Cerebellar cortex (tissue), 1 donor: ENCODE data around the gene FAM107B.
"Not testable (repeated sequence)": the region's sequence is repeated elsewhere in the genome, so short reads cannot be mapped to it uniquely, and the experiment has no call there.

ENCODE experiments used
- DNase-seq: peaks from one replicate; pipeline ENCODE4 v3.0.0-alpha.2; 2015; ENCODE audit warnings: low spot score

The FAM107B gene

GRCh38 chr10:14601326-14601725, 173.4 kb downstream of the FAM107B start:
- DNase-seq: no peak

- no peak for DNase-seq
Measured at GRCh38 chr10:14600065-14600464, 174.6 kb downstream of the FAM107B start.

GRCh38 chr10:14598809-14599764, 175.6 kb downstream of the FAM107B start:
- peak; percentile 46 for DNase-seq

- no peak for DNase-seq
Measured at GRCh38 chr10:14595526-14596182, 179.0 kb downstream of the FAM107B start.

- DNase-seq: no peak
Measured at GRCh38 chr10:14594878-14595525, 179.7 kb downstream of the FAM107B start.

- DNase-seq: no peak
Measured at GRCh38 chr10:14593806-14594205, 180.9 kb downstream of the FAM107B start.

GRCh38 chr10:14592566-14592965, 182.1 kb downstream of the FAM107B start:
- DNase-seq: peak; percentile 53

- DNase-seq: peak; percentile 30
Measured at GRCh38 chr10:14592026-14592425, 182.7 kb downstream of the FAM107B start.

GRCh38 chr10:14588938-14589294, 185.8 kb downstream of the FAM107B start:
- DNase-seq: not testable (repeated sequence)

- DNase-seq: peak; percentile 73
Measured at GRCh38 chr10:14588084-14588937, 186.4 kb downstream of the FAM107B start.

GRCh38 chr10:14587540-14588083, 187.1 kb downstream of the FAM107B start:
- DNase-seq: no peak

GRCh38 chr10:14586901-14587300, 187.8 kb downstream of the FAM107B start:
- DNase-seq: no peak

GRCh38 chr10:14585287-14586193, 189.2 kb downstream of the FAM107B start:
- no peak for DNase-seq

GRCh38 chr10:14584661-14585060, 190.0 kb downstream of the FAM107B start:
- no peak for DNase-seq

GRCh38 chr10:14583967-14584366, 190.7 kb downstream of the FAM107B start:
- no peak for DNase-seq

- no peak for DNase-seq
Measured at GRCh38 chr10:14583252-14583651, 191.4 kb downstream of the FAM107B start.

GRCh38 chr10:14581553-14582321, 193.0 kb downstream of the FAM107B start:
- no peak for DNase-seq

- peak; percentile 39 for DNase-seq
Measured at GRCh38 chr10:14580671-14581332, 193.9 kb downstream of the FAM107B start.

GRCh38 chr10:14579405-14579804, 195.3 kb downstream of the FAM107B start:
- no peak for DNase-seq
